HepG2 (cell line): ENCODE measurements around the gene B4GALT7. TPM values are rescaled to one million over a fixed set of nuclear protein-coding genes. Genes with fewer than 3 reads are reported as not detected.

Source experiments
- HNF4A ChIP-seq: sonication (generic); formaldehyde crosslinking; IDR thresholded peaks from 2 replicates; pipeline ENCODE4 v1.4.0; 2020; ENCODE audit warnings: missing genetic modification reagents
- HOXA3 ChIP-seq: sonication (generic); formaldehyde crosslinking; IDR thresholded peaks from 2 replicates; pipeline ENCODE4 v1.5.0; 2020; ENCODE audit warnings: missing genetic modification reagents
- MAZ ChIP-seq, 2 experiments: sonication (generic) in 1 of 2; formaldehyde crosslinking in 1 of 2; IDR thresholded peaks; 2 replicates each; pipeline versions ENCODE4 v1.5.0 to v1.6.1; 2012 to 2020; ENCODE audit warnings: low read depth in 2 of 2, mild to moderate bottlenecking in 2 of 2, borderline replicate concordance in 1 of 2, improper control_type of control experiment in 1 of 2, low read length in 1 of 2, missing genetic modification reagents in 1 of 2, moderate library complexity in 1 of 2
- RAD21 ChIP-seq: fragments of 450-650 bp; formaldehyde crosslinking; IDR thresholded peaks from 2 replicates; pipeline ENCODE4 v1.5.0; 2020; ENCODE audit warnings: mild to moderate bottlenecking
- SALL2 ChIP-seq: sonication (generic); formaldehyde crosslinking; IDR thresholded peaks from 2 replicates; pipeline ENCODE4 v1.8.1; 2023; ENCODE audit warnings: mild to moderate bottlenecking, missing genetic modification reagents, inconsistent platforms
- ZBTB38 ChIP-seq: sonication (generic); formaldehyde crosslinking; IDR thresholded peaks from 2 replicates; pipeline ENCODE4 v1.5.1; 2020; ENCODE audit warnings: mild to moderate bottlenecking, missing genetic modification reagents
- ZNF430 ChIP-seq: sonication (generic); formaldehyde crosslinking; IDR thresholded peaks from 2 replicates; pipeline ENCODE4 v1.9.0; 2021; ENCODE audit warnings: mild to moderate bottlenecking, missing genetic modification reagents
- ZNF547 ChIP-seq: sonication (generic); formaldehyde crosslinking; IDR thresholded peaks from 2 replicates; pipeline ENCODE4 v1.5.1; 2020; ENCODE audit warnings: mild to moderate bottlenecking, missing genetic modification reagents
- polyA plus RNA-seq, 8 experiments: library from polyadenylated mRNA; depleted of rRNA in 3 of 8; stranded (reverse) in 7 of 8; unstranded in 1 of 8; fragments of >200 nt; fragmentation: Illumina TruSeq in 4 of 8; extraction: Trizol in 4 of 8; gene quantifications; 2 replicates each; pipeline versions ENCODE4 v1.2.1 to v1.2.3, GENCODE V29; 2011 to 2016; ENCODE audit warnings: low read depth in 4 of 8, missing spikeins in 1 of 8, mixed read lengths in 1 of 8; ENCODE audit not compliant: insufficient read depth in 1 of 8
- total RNA-seq, 5 experiments: library from RNA; depleted of rRNA; stranded (reverse); fragments of >200 nt; fragmentation: Illumina TruSeq; extraction: Trizol; gene quantifications; 2 replicates each; pipeline ENCODE4 v1.2.3, GENCODE V29; 2016; ENCODE audit warnings: low read depth in 1 of 5
- TF ChIP-seq, protein P1 (sequence below), 2 experiments: sonication (generic) in 1 of 2; formaldehyde crosslinking in 1 of 2; IDR thresholded peaks; 2 replicates each; pipeline versions ENCODE4 v1.5.1 to v1.6.1; 2011 to 2020; ENCODE audit warnings: borderline replicate concordance in 1 of 2, low read depth in 1 of 2, low read length in 1 of 2, mild to moderate bottlenecking in 1 of 2, missing genetic modification reagents in 1 of 2, moderate library complexity in 1 of 2
- TF ChIP-seq, protein P2 (sequence below): sonication (generic); formaldehyde crosslinking; IDR thresholded peaks from one replicate; pipeline ENCODE4 v1.5.1; 2020; ENCODE audit warnings: mild to moderate bottlenecking, missing genetic modification reagents; ENCODE audit errors: not compliant biosample characterization
- TF ChIP-seq, protein P3 (sequence below): sonication (generic); formaldehyde crosslinking; IDR thresholded peaks from 2 replicates; pipeline ENCODE4 v1.5.1; 2020; ENCODE audit warnings: missing genetic modification reagents, mild to moderate bottlenecking, borderline replicate concordance
- TF ChIP-seq, protein P4 (sequence below): sonication (generic); formaldehyde crosslinking; IDR thresholded peaks from 2 replicates; pipeline ENCODE4 v1.4.0; 2020; ENCODE audit warnings: mild to moderate bottlenecking, missing genetic modification reagents
- TF ChIP-seq, protein P5 (sequence below): sonication (generic); formaldehyde crosslinking; IDR thresholded peaks from 2 replicates; pipeline ENCODE4 v1.8.1; 2023; ENCODE audit warnings: missing genetic modification reagents, mild to moderate bottlenecking, borderline replicate concordance

Gene B4GALT7
- total and polyA plus RNA-seq, 2 of the 13 experiments (the other 11 are each of a cell fraction or from before 2014, with no cell fraction given) = 16.4 to 20.5 TPM

DNA sequence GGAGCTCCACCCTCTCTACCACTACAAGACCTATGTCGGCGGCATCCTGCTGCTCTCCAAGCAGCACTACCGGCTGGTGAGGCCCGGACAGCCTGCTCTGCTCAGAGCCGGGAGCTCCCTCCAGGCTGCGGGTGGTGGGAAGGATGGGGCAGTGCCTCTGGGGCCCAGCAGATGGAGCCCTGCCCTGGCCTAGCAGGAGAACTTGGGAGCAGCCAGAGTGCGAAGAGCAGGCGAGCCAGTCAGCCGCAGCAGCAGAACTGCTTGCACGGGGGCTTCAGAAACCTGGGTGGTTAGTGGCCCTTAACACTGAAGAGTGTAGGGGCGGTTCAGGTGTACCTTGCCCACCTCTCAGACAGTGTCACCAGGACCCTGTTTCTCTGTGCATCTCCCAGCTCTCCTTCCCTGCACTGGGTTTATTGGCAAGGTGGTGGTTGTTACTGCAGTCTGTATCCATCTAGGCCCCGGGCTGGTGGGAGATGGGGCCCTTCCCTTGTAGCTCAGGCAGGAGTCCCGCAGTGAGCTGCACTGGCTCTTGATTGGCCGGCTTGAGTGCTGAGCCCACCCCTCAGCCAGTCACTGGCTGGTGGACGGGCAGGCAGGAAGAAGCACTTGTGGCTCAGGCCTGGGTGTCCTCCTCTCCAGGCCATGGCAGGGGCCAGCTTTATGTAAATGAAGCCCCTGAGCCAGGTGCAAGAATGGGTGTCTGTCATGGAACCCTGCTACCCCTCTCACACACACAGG is 7.7 kb downstream of the B4GALT7 start (continued):
- TF ChIP-seq, protein P1, sequence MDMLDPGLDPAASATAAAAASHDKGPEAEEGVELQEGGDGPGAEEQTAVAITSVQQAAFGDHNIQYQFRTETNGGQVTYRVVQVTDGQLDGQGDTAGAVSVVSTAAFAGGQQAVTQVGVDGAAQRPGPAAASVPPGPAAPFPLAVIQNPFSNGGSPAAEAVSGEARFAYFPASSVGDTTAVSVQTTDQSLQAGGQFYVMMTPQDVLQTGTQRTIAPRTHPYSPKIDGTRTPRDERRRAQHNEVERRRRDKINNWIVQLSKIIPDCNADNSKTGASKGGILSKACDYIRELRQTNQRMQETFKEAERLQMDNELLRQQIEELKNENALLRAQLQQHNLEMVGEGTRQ (IDR thresholded peaks at IDR 0.05; ENCODE audit: low read depth, low read length) = no peak
- TF ChIP-seq, protein P1 (CRISPR knock-in tag; IDR thresholded peaks at IDR 0.05; ENCODE audit: borderline replicate concordance) = no peak
- TF ChIP-seq ZNF430 (CRISPR knock-in tag) = 0 out of 2 replicates have a peak, but pooled peaks have one; percentile 62
- TF ChIP-seq, protein P2, sequence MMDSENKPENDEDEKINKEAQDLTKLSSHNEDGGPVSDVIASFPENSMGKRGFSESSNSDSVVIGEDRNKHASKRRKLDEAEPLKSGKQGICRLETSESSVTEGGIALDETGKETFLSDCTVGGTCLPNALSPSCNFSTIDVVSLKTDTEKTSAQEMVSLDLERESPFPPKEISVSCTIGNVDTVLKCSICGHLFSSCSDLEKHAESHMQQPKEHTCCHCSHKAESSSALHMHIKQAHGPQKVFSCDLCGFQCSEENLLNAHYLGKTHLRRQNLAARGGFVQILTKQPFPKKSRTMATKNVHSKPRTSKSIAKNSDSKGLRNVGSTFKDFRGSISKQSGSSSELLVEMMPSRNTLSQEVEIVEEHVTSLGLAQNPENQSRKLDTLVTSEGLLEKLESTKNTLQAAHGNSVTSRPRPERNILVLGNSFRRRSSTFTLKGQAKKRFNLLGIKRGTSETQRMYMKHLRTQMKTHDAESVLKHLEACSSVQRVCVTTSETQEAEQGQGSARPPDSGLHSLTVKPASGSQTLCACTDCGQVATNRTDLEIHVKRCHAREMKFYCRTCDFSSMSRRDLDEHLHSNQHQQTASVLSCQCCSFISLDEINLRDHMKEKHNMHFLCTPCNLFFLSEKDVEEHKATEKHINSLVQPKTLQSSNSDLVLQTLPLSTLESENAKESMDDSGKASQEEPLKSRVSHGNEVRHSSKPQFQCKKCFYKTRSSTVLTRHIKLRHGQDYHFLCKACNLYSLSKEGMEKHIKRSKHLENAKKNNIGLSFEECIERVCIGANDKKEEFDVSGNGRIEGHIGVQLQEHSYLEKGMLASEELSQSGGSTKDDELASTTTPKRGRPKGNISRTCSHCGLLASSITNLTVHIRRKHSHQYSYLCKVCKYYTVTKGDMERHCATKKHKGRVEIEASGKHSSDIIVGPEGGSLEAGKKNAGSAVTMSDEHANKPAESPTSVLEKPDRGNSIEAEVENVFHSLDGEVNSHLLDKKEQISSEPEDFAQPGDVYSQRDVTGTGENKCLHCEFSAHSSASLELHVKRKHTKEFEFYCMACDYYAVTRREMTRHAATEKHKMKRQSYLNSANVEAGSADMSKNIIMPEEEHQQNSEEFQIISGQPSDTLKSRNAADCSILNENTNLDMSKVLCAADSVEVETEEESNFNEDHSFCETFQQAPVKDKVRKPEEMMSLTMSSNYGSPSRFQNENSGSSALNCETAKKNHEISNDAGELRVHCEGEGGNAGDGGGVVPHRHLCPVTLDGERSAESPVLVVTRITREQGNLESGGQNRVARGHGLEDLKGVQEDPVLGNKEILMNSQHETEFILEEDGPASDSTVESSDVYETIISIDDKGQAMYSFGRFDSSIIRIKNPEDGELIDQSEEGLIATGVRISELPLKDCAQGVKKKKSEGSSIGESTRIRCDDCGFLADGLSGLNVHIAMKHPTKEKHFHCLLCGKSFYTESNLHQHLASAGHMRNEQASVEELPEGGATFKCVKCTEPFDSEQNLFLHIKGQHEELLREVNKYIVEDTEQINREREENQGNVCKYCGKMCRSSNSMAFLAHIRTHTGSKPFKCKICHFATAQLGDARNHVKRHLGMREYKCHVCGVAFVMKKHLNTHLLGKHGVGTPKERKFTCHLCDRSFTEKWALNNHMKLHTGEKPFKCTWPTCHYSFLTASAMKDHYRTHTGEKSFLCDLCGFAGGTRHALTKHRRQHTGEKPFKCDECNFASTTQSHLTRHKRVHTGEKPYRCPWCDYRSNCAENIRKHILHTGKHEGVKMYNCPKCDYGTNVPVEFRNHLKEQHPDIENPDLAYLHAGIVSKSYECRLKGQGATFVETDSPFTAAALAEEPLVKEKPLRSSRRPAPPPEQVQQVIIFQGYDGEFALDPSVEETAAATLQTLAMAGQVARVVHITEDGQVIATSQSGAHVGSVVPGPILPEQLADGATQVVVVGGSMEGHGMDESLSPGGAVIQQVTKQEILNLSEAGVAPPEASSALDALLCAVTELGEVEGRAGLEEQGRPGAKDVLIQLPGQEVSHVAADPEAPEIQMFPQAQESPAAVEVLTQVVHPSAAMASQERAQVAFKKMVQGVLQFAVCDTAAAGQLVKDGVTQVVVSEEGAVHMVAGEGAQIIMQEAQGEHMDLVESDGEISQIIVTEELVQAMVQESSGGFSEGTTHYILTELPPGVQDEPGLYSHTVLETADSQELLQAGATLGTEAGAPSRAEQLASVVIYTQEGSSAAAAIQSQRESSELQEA = no peak
- TF ChIP-seq ZBTB38 = peak; percentile 48; the same call in 1 of the 2 replicates
- no peak for TF ChIP-seq HOXA3 (CRISPR knock-in tag)
- TF ChIP-seq, protein P3, sequence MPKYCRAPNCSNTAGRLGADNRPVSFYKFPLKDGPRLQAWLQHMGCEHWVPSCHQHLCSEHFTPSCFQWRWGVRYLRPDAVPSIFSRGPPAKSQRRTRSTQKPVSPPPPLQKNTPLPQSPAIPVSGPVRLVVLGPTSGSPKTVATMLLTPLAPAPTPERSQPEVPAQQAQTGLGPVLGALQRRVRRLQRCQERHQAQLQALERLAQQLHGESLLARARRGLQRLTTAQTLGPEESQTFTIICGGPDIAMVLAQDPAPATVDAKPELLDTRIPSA (CRISPR knock-in tag) = no peak
- TF ChIP-seq SALL2 = 0 out of 2 replicates have a peak, but pooled peaks have one; percentile 48
- TF ChIP-seq, protein P4, sequence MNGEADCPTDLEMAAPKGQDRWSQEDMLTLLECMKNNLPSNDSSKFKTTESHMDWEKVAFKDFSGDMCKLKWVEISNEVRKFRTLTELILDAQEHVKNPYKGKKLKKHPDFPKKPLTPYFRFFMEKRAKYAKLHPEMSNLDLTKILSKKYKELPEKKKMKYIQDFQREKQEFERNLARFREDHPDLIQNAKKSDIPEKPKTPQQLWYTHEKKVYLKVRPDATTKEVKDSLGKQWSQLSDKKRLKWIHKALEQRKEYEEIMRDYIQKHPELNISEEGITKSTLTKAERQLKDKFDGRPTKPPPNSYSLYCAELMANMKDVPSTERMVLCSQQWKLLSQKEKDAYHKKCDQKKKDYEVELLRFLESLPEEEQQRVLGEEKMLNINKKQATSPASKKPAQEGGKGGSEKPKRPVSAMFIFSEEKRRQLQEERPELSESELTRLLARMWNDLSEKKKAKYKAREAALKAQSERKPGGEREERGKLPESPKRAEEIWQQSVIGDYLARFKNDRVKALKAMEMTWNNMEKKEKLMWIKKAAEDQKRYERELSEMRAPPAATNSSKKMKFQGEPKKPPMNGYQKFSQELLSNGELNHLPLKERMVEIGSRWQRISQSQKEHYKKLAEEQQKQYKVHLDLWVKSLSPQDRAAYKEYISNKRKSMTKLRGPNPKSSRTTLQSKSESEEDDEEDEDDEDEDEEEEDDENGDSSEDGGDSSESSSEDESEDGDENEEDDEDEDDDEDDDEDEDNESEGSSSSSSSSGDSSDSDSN (CRISPR knock-in tag) = peak; percentile 47; the same call in 1 of the 2 replicates
- TF ChIP-seq, protein P5, sequence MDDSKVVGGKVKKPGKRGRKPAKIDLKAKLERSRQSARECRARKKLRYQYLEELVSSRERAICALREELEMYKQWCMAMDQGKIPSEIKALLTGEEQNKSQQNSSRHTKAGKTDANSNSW (CRISPR knock-in tag) = no peak
- TF ChIP-seq RAD21 (CRISPR knock-in tag) = peak; percentile 87
- TF ChIP-seq ZNF547 (CRISPR knock-in tag) = no peak
- no peak for TF ChIP-seq MAZ (IDR thresholded peaks at IDR 0.05; ENCODE audit: borderline replicate concordance, low read depth, low read length)
- peak; percentile 61 for TF ChIP-seq MAZ (CRISPR knock-in tag; IDR thresholded peaks at IDR 0.05; ENCODE audit: low read depth)
- peak; percentile 55; the same call in 1 of the 2 replicates for TF ChIP-seq HNF4A (CRISPR knock-in tag)
